ENCODE measurements around the gene AGFG2.
A peak's percentile ranks its signal among the peaks of the same experiment; 100 is the strongest.
"Not testable (repeated sequence)": the region's sequence is repeated elsewhere in the genome, so short reads cannot be mapped to it uniquely, and the experiment has no call there.

Gene AGFG2

DNA sequence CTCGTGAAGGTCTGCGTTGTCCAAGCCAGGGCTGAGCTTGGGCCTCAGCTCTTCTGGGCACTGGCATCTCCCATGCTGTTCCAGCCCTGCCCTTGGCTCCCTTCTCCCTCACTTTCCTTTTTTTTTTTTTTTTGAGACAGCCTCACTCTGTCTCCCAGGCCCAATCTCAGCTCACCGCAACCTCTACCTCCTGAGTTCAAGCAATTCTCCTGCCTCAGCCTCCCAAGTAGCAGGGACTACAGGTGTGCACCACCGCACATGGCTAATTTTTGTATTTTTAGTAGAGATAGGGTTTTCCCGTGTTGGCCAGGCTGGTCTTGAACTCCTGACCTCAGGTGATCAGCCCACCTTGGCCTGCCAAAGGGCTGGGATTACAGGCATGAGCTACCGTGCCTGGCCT, 25.4 kb downstream of the AGFG2 start:
- Histone ChIP-seq H3K36me3 (ENCODE audit: control insufficient read depth in 1 of 2, insufficient read depth in 2 of 2, low read depth in 1 of 2, low read length in 2 of 2) (peaks cover 14 to 32% of the 10 kb centered on the region in 2 experiments), H3K4me1 (ENCODE audit: control insufficient read depth, insufficient read depth, low read depth, low read length) (peaks cover 14% of the 10 kb centered on the region), H4K91ac (ENCODE audit: low read length) (peak overlapping the region; percentile 1)
- H3K4me3 ChIP-seq (ENCODE audit: insufficient read depth in 1 of 2, low read depth in 1 of 2, low read length in 2 of 2); H3K27ac ChIP-seq (ENCODE audit: low read length, poor library complexity, severe bottlenecking); H3K9ac ChIP-seq (ENCODE audit: low read length); H3K4me2 ChIP-seq (ENCODE audit: low read length, poor library complexity, severe bottlenecking); H2BK12ac ChIP-seq (ENCODE audit: low read length in 2 of 2); H3K14ac ChIP-seq (ENCODE audit: low read length in 2 of 2); H2AK5ac ChIP-seq (ENCODE audit: low read length, severe bottlenecking); H3K9me3 ChIP-seq (ENCODE audit: control insufficient read depth, low read length); DNase-seq; H2AFZ ChIP-seq (ENCODE audit: low read depth, low read length); H3K23ac ChIP-seq (ENCODE audit: low read length in 2 of 2); H3K27me3 ChIP-seq (ENCODE audit: control insufficient read depth in 1 of 2, insufficient read depth in 1 of 2, low read length in 2 of 2); H2BK5ac ChIP-seq (ENCODE audit: low read depth, low read length, poor library complexity, severe bottlenecking); H2BK15ac ChIP-seq (ENCODE audit: low read depth, poor library complexity, severe bottlenecking); H2BK120ac ChIP-seq (ENCODE audit: low read depth, low read length); H4K8ac ChIP-seq (ENCODE audit: low read length); H3K79me1 ChIP-seq (replicated peaks; ENCODE audit: low read length, poor library complexity, severe bottlenecking); H3K18ac ChIP-seq (ENCODE audit: low read depth in 1 of 2, low read length in 2 of 2); H3K4ac ChIP-seq (ENCODE audit: low read depth in 1 of 2, low read length in 2 of 2): not testable (repeated sequence)
- WGBS, result 95% methylated on average over 5 of the region's 6 CpGs

DNA sequence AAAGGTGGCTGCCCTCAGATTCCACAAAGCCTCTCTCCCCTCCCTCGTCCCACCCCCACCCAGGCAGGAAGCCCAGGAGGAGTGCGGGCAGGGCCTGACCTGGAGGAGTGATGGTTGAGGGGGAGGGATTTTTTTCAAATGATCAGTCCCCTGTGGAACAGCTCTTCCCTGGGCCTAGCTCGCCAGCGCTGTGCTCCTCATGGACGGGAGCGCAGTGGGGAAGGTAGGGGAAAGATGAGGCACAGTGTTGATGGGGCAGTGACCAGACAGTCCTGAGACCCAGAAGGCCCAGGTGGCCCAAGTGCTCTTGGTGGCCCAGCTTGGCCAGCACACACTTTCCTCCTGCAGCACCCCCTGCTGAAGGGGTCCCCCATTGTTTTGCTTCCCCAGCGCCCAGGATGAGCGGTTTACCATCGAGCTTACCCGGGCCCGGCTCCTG, 26.1 kb downstream of the AGFG2 start:
- Histone ChIP-seq H4K91ac (ENCODE audit: low read length) (no peak overlapping the region), H3K79me1 (replicated peaks; ENCODE audit: low read length, poor library complexity, severe bottlenecking) (no peaks in the 10 kb centered on the region), H4K8ac (ENCODE audit: low read length) (no peak overlapping the region), H3K18ac (ENCODE audit: low read depth in 1 of 2, low read length in 2 of 2) (no peak overlapping the region), H3K9me3 (ENCODE audit: control insufficient read depth, low read length) (no peaks in the 10 kb centered on the region), H3K9ac (ENCODE audit: low read length) (no peak overlapping the region), H3K36me3 (ENCODE audit: control insufficient read depth in 1 of 2, insufficient read depth in 2 of 2, low read depth in 1 of 2, low read length in 2 of 2) (peaks cover 14 to 32% of the 10 kb centered on the region in 2 experiments), H3K14ac (ENCODE audit: low read length in 2 of 2) (no peak overlapping the region), H3K4ac (ENCODE audit: low read depth in 1 of 2, low read length in 2 of 2) (no peak overlapping the region), H2AK5ac (ENCODE audit: low read length, severe bottlenecking) (no peak overlapping the region), H3K4me1 (ENCODE audit: control insufficient read depth, insufficient read depth, low read depth, low read length) (peaks cover 20% of the 10 kb centered on the region), H2BK5ac (ENCODE audit: low read depth, low read length, poor library complexity, severe bottlenecking) (no peak overlapping the region), H3K4me2 (ENCODE audit: low read length, poor library complexity, severe bottlenecking) (no peak overlapping the region), H3K27me3 (ENCODE audit: control insufficient read depth in 1 of 2, insufficient read depth in 1 of 2, low read length in 2 of 2) (peaks cover 0 to 2% of the 10 kb centered on the region in 2 experiments), H3K23ac (ENCODE audit: low read length in 2 of 2) (no peak overlapping the region), H2AFZ (ENCODE audit: low read depth, low read length) (no peak overlapping the region), H2BK15ac (ENCODE audit: low read depth, poor library complexity, severe bottlenecking) (no peak overlapping the region), H2BK120ac (ENCODE audit: low read depth, low read length) (no peak overlapping the region), H3K27ac (ENCODE audit: low read length, poor library complexity, severe bottlenecking) (no peak overlapping the region), H3K4me3 (ENCODE audit: insufficient read depth in 1 of 2, low read depth in 1 of 2, low read length in 2 of 2) (no peak overlapping the region), H2BK12ac (ENCODE audit: low read length in 2 of 2) (no peak overlapping the region)
- no peak for DNase-seq
- 95% methylated on average over 8 of the region's 11 CpGs for WGBS

DNA sequence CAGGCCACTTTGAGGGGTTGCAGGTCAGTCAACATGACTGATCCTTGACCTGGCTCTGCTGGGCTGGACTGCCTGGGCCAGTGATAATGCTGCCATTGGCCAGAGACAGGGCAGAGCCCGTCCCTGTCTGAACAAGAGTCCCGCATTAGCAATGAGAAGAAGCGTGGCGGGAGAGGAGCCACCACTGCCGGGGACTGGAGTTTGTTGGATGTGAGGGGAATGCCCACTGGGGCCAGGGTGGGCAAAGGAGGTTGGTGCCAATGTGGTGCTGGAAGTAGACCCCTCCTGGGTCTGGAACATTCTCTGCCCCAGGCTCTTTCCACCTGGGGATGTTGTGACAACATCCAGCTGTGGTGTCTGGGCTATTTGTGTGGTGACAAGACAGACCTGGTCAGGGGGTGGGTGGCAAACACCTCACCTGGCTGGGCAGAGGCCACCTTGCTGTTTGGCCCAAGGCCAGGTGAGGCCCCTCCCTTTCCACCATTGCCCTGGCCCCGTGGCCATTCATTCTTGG, 27.1 kb downstream of the AGFG2 start:
- Histone ChIP-seq H3K79me1 (replicated peaks; ENCODE audit: low read length, poor library complexity, severe bottlenecking) (no peaks in the 10 kb centered on the region), H3K36me3 (ENCODE audit: control insufficient read depth in 1 of 2, insufficient read depth in 2 of 2, low read depth in 1 of 2, low read length in 2 of 2) (peaks cover 11 to 29% of the 10 kb centered on the region in 2 experiments), H2BK5ac (ENCODE audit: low read depth, low read length, poor library complexity, severe bottlenecking) (no peak overlapping the region), H2BK15ac (ENCODE audit: low read depth, poor library complexity, severe bottlenecking) (no peak overlapping the region), H3K9ac (ENCODE audit: low read length) (no peak overlapping the region), H3K4me2 (ENCODE audit: low read length, poor library complexity, severe bottlenecking) (no peak overlapping the region), H3K14ac (ENCODE audit: low read length in 2 of 2) (no peak overlapping the region), H2BK12ac (ENCODE audit: low read length in 2 of 2) (peak overlapping the region in 1 of 2 experiments; percentile 3), H2AK5ac (ENCODE audit: low read length, severe bottlenecking) (no peak overlapping the region), H3K27me3 (ENCODE audit: control insufficient read depth in 1 of 2, insufficient read depth in 1 of 2, low read length in 2 of 2) (peaks cover 3 to 6% of the 10 kb centered on the region in 2 experiments), H3K4ac (ENCODE audit: low read depth in 1 of 2, low read length in 2 of 2) (no peak overlapping the region), H3K27ac (ENCODE audit: low read length, poor library complexity, severe bottlenecking) (no peak overlapping the region), H4K91ac (ENCODE audit: low read length) (no peak overlapping the region), H4K8ac (ENCODE audit: low read length) (no peak overlapping the region), H3K18ac (ENCODE audit: low read depth in 1 of 2, low read length in 2 of 2) (no peak overlapping the region), H3K23ac (ENCODE audit: low read length in 2 of 2) (no peak overlapping the region), H3K9me3 (ENCODE audit: control insufficient read depth, low read length) (no peaks in the 10 kb centered on the region), H3K4me1 (ENCODE audit: control insufficient read depth, insufficient read depth, low read depth, low read length) (peaks cover 27% of the 10 kb centered on the region), H3K4me3 (ENCODE audit: insufficient read depth in 1 of 2, low read depth in 1 of 2, low read length in 2 of 2) (no peak overlapping the region), H2BK120ac (ENCODE audit: low read depth, low read length) (no peak overlapping the region), H2AFZ (ENCODE audit: low read depth, low read length) (no peak overlapping the region)
- DNase-seq, result no peak
- 95% methylated on average over 6 of the region's 6 CpGs for WGBS

DNA sequence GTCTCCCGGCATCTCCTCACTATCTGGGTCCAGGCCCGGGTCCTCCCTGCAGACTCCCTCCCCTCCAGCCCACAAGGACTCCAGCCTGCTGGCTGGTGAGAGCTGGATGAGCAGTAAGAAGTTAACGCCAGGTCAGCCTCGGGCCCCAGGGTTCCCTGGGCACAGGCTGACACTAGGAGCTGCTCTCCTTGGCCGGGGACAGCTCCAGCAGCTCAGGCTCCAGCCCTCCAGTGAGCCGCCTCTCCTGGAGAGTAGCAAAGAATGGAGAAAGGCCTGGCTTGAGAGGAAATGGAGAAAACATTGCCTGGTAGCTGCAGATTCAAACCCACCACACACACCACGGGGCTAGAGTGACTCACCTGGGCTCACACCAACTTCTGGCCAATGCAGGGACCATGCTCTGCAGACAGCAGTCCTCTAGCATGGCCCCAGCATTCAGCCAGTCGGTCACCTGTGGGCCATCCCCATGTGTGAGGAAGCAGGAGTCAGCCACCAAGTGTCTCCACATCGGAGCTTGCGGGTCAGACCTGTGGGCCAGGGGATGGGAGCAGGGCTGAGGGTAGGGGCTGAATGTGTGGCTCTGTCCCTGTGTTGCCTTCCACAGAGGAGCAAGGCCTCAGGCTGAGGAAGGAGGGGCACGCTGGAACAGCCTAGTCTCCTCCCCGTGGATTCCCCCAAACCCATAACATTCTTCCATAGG, 28.2 kb downstream of the AGFG2 start:
- H3K4me2 ChIP-seq (ENCODE audit: low read length, poor library complexity, severe bottlenecking), result no peak overlapping the region
- no peak overlapping the region for H3K23ac ChIP-seq (ENCODE audit: low read length in 2 of 2)
- no peak overlapping the region for H3K27ac ChIP-seq (ENCODE audit: low read length, poor library complexity, severe bottlenecking)
- peak overlapping the region; percentile 12 for H4K91ac ChIP-seq (ENCODE audit: low read length)
- no peak overlapping the region for H3K4me3 ChIP-seq (ENCODE audit: insufficient read depth in 1 of 2, low read depth in 1 of 2, low read length in 2 of 2)
- peaks cover 7 to 17% of the 10 kb centered on the region in 2 experiments for H3K27me3 ChIP-seq (ENCODE audit: control insufficient read depth in 1 of 2, insufficient read depth in 1 of 2, low read length in 2 of 2)
- no peak overlapping the region for H2BK5ac ChIP-seq (ENCODE audit: low read depth, low read length, poor library complexity, severe bottlenecking)
- H2BK120ac ChIP-seq (ENCODE audit: low read depth, low read length), result no peak overlapping the region
- peak overlapping the region in 1 of 2 experiments; percentile 19 for H3K4ac ChIP-seq (ENCODE audit: low read depth in 1 of 2, low read length in 2 of 2)
- H4K8ac ChIP-seq (ENCODE audit: low read length), result no peak overlapping the region
- peaks cover 36% of the 10 kb centered on the region for H3K4me1 ChIP-seq (ENCODE audit: control insufficient read depth, insufficient read depth, low read depth, low read length)
- peak; percentile 22 for DNase-seq
- peak overlapping the region; percentile 11 to 58 for H2BK12ac ChIP-seq (ENCODE audit: low read length in 2 of 2)
- H3K14ac ChIP-seq (ENCODE audit: low read length in 2 of 2), result peak overlapping the region in 1 of 2 experiments; percentile 84
- H3K9ac ChIP-seq (ENCODE audit: low read length), result no peak overlapping the region
- H2AFZ ChIP-seq (ENCODE audit: low read depth, low read length), result no peak overlapping the region
- peaks cover 9 to 22% of the 10 kb centered on the region in 2 experiments for H3K36me3 ChIP-seq (ENCODE audit: control insufficient read depth in 1 of 2, insufficient read depth in 2 of 2, low read depth in 1 of 2, low read length in 2 of 2)
- peak overlapping the region; percentile 14 to 71 for H3K18ac ChIP-seq (ENCODE audit: low read depth in 1 of 2, low read length in 2 of 2)
- no peak overlapping the region for H2BK15ac ChIP-seq (ENCODE audit: low read depth, poor library complexity, severe bottlenecking)
- 79% methylated on average over 12 of the region's 12 CpGs for WGBS
- no peaks in the 10 kb centered on the region for H3K79me1 ChIP-seq (replicated peaks; ENCODE audit: low read length, poor library complexity, severe bottlenecking)
- H3K9me3 ChIP-seq (ENCODE audit: control insufficient read depth, low read length), result no peaks in the 10 kb centered on the region
- H2AK5ac ChIP-seq (ENCODE audit: low read length, severe bottlenecking), result no peak overlapping the region
